ENCODE data around the gene GPRIN3. TPM values are rescaled to one million over a fixed set of nuclear protein-coding genes. Genes with fewer than 3 reads are reported as not detected.

GPRIN3 gene
- total and polyA plus RNA-seq, 2 donors (not counting 3 experiments of a cell fraction or from before 2014, with no cell fraction given): 0.17 to 2.2 TPM

GRCh38 chr4:89351201-89351600, 43.6 kb upstream of the GPRIN3 start:
- no peaks in the 10 kb centered on the region for H3K4me1 ChIP-seq (ENCODE audit: control insufficient read depth, extremely low read depth, insufficient read depth, low read length)
- POLR2A ChIA-PET: no interaction called here
- H3K27me3 ChIP-seq (ENCODE audit: control insufficient read depth in 2 of 2, insufficient read depth in 2 of 2, low read length in 2 of 2): no peaks in the 10 kb centered on the region
- DNase-seq (ENCODE audit: low read depth, low spot score) (no peak), FAIRE-seq (no peak)
- CTCF ChIA-PET: interaction anchor here (1.1 kb wide), 1 partner anchor 9 kb away, joined by 4 read pairs; no protein-coding TSS in a partner anchor
- H3K4me3 ChIP-seq (replicated peaks in 1 of 3; ENCODE audit: insufficient read depth in 1 of 3, low read depth in 1 of 3, low read length in 3 of 3): no peak overlapping the region
- H3K9me1 ChIP-seq (replicated peaks; ENCODE audit: control insufficient read depth, extremely low read depth, insufficient read depth, low read length): no peaks in the 10 kb centered on the region
- no peaks in the 10 kb centered on the region for H4K20me1 ChIP-seq (replicated peaks; ENCODE audit: control insufficient read depth, extremely low read depth, insufficient read depth, low read length)
- dilution Hi-C loops (cut with MboI; ENCODE audit: extremely low pct_ligation_motif_present, low sequenced_read_pairs): no loop called here
- H3K36me3 ChIP-seq (ENCODE audit: control insufficient read depth in 2 of 2, extremely low read depth in 1 of 2, insufficient read depth in 2 of 2, low read length in 2 of 2): no peaks in the 10 kb centered on the region
- BruUV-seq (replicated peaks): no TSS peak
- intact Hi-C loops (cut with micrococcal nuclease): no loop called here
- H3K9me3 ChIP-seq (replicated peaks; ENCODE audit: control insufficient read depth, insufficient read depth, low read length): no peaks in the 10 kb centered on the region
- H3K4me2 ChIP-seq (ENCODE audit: insufficient read depth, low read length): no peak overlapping the region
- no peak for TF ChIP-seq POLR2A (IDR thresholded peaks at IDR 0.05; ENCODE audit: low read depth, low read length)
- TF ChIP-seq POLR2AphosphoS5 (IDR thresholded peaks at IDR 0.05; ENCODE audit: insufficient read depth, low read depth, low read length): no peak
- no peak for TF ChIP-seq CTCF (IDR thresholded peaks at IDR 0.05; ENCODE audit: extremely low read depth in 1 of 2, insufficient read depth in 1 of 2, low read depth in 1 of 2, low read length in 2 of 2)
- TF ChIP-seq FOS (IDR thresholded peaks at IDR 0.05; ENCODE audit: borderline replicate concordance, insufficient read depth, low read length): no peak
- H3K79me2 ChIP-seq (ENCODE audit: control insufficient read depth, insufficient read depth, low read length): no peaks in the 10 kb centered on the region
- no peak overlapping the region for H3K27ac ChIP-seq (ENCODE audit: insufficient read depth, low read depth, low read length)
- H3K9ac ChIP-seq (replicated peaks; ENCODE audit: extremely low read depth, insufficient read depth, low read length): no peak overlapping the region
- no peak overlapping the region for H2AFZ ChIP-seq (ENCODE audit: low read depth, low read length)

GRCh38 chr4:89347363-89348025, 39.9 kb upstream of the GPRIN3 start:
- Histone ChIP-seq H3K36me3 (ENCODE audit: control insufficient read depth in 2 of 2, extremely low read depth in 1 of 2, insufficient read depth in 2 of 2, low read length in 2 of 2) (no peaks in the 10 kb centered on the region), H3K27ac (ENCODE audit: insufficient read depth, low read depth, low read length) (no peak overlapping the region), H3K27me3 (ENCODE audit: control insufficient read depth in 2 of 2, insufficient read depth in 2 of 2, low read length in 2 of 2) (no peaks in the 10 kb centered on the region), H3K4me1 (ENCODE audit: control insufficient read depth, extremely low read depth, insufficient read depth, low read length) (no peaks in the 10 kb centered on the region), H3K4me2 (ENCODE audit: insufficient read depth, low read length) (no peak overlapping the region), H2AFZ (ENCODE audit: low read depth, low read length) (no peak overlapping the region), H3K79me2 (ENCODE audit: control insufficient read depth, insufficient read depth, low read length) (no peaks in the 10 kb centered on the region), H3K9me3 (replicated peaks; ENCODE audit: control insufficient read depth, insufficient read depth, low read length) (no peaks in the 10 kb centered on the region), H3K9ac (replicated peaks; ENCODE audit: extremely low read depth, insufficient read depth, low read length) (no peak overlapping the region), H4K20me1 (replicated peaks; ENCODE audit: control insufficient read depth, extremely low read depth, insufficient read depth, low read length) (no peaks in the 10 kb centered on the region), H3K4me3 (replicated peaks in 1 of 3; ENCODE audit: insufficient read depth in 1 of 3, low read depth in 1 of 3, low read length in 3 of 3) (no peak overlapping the region), H3K9me1 (replicated peaks; ENCODE audit: control insufficient read depth, extremely low read depth, insufficient read depth, low read length) (no peaks in the 10 kb centered on the region)
- no peak for TF ChIP-seq EZH2 (IDR thresholded peaks at IDR 0.05; ENCODE audit: borderline replicate concordance, low read depth, low read length, severe bottlenecking)
- no peak for TF ChIP-seq FOS (IDR thresholded peaks at IDR 0.05; ENCODE audit: borderline replicate concordance, insufficient read depth, low read length)
- TF ChIP-seq JUN (IDR thresholded peaks at IDR 0.05; ENCODE audit: borderline replicate concordance, insufficient read depth, insufficient read length, low read depth): no peak
- no peak for TF ChIP-seq MYC (IDR thresholded peaks at IDR 0.05; ENCODE audit: low read depth, low read length)
- TF ChIP-seq GATA2 (IDR thresholded peaks at IDR 0.05; ENCODE audit: insufficient read depth, insufficient read length, low read depth, low read length): no peak
- TF ChIP-seq POLR2A (IDR thresholded peaks at IDR 0.05; ENCODE audit: low read depth, low read length): no peak
- TF ChIP-seq CTCF (IDR thresholded peaks at IDR 0.05; ENCODE audit: extremely low read depth in 1 of 2, insufficient read depth in 1 of 2, low read depth in 1 of 2, low read length in 2 of 2): no peak
- no peak for TF ChIP-seq POLR2AphosphoS5 (IDR thresholded peaks at IDR 0.05; ENCODE audit: insufficient read depth, low read depth, low read length)
- no peak for TF ChIP-seq MAX (IDR thresholded peaks at IDR 0.05; ENCODE audit: insufficient read depth, insufficient read length)
- ChIA-PET POLR2A (no interaction called here), CTCF (no interaction called here)
- no peak for DNase-seq (ENCODE audit: low read depth, low spot score)
- BruUV-seq (replicated peaks): no TSS peak
- intact Hi-C loops (cut with micrococcal nuclease) (no loop called here), dilution Hi-C loops (cut with MboI; ENCODE audit: extremely low pct_ligation_motif_present, low sequenced_read_pairs) (no loop called here)
- no peak for FAIRE-seq
